ENCODE results near the gene HSPD1.

GRCh38 chr2:197450465-197450864 is 49.2 kb downstream of the HSPD1 start:
- no peak for TF ChIP-seq YY1 (IDR thresholded peaks at IDR 0.05; ENCODE audit: low read depth)
- TF ChIP-seq RAD21 (IDR thresholded peaks at IDR 0.05; ENCODE audit: low read depth): no peak
- TF ChIP-seq USF1 (IDR thresholded peaks at IDR 0.05): no peak
- TF ChIP-seq ZBTB7A (IDR thresholded peaks at IDR 0.05; ENCODE audit: low read depth): no peak
- TF ChIP-seq EP300 (IDR thresholded peaks at IDR 0.05; ENCODE audit: borderline replicate concordance): no peak
- TF ChIP-seq MAX (IDR thresholded peaks at IDR 0.05): no peak
- no peak for TF ChIP-seq CEBPB (IDR thresholded peaks at IDR 0.05)
- no peak for TF ChIP-seq REST (IDR thresholded peaks at IDR 0.05; ENCODE audit: low read depth)
- no peak for TF ChIP-seq NFIC (IDR thresholded peaks at IDR 0.05)
- no peak for TF ChIP-seq TCF12 (IDR thresholded peaks at IDR 0.05; ENCODE audit: low read depth)
- no peak for TF ChIP-seq FOXM1 (IDR thresholded peaks at IDR 0.05; ENCODE audit: borderline replicate concordance, low read depth)
- TF ChIP-seq TEAD4 (IDR thresholded peaks at IDR 0.05): no peak

Measured in Ishikawa (cell line).